Activated CD4-positive, alpha-beta T cell treated with anti-CD3 and anti-CD28 coated beads for 36 hours (primary cell): ENCODE data around the gene NUPR1. TPM values are rescaled to one million over a fixed set of nuclear protein-coding genes. Genes with fewer than 3 reads are reported as not detected.

Experiments used
- ATAC-seq: fragments of 200-7000 bp; cut with Tn5 transposase; one replicate; pipeline ENCODE4 v1.10.0; 2021; ENCODE audit warnings: mild to moderate bottlenecking, moderate library complexity
- CTCF ChIA-PET: fragments of 350-600 bp; sonication (Branson Sonifier 250); formaldehyde crosslinking; loops from one replicate; lab custom pipeline; 2021; ENCODE audit warnings: antibody characterized with exemption; lab: Charles Lee
- POLR2A ChIA-PET: fragments of 350-600 bp; sonication (Branson Sonifier 250); formaldehyde crosslinking; loops from one replicate; lab custom pipeline; 2021; ENCODE audit warnings: antibody characterized with exemption, inconsistent platforms; lab: Charles Lee
- DNase-seq: peaks from one replicate; pipeline ENCODE4 v3.0.0-alpha.2; 2020
- H3K27ac Mint-ChIP-seq: one replicate; pipeline ENCODE4 v1.8.0; 2021; ENCODE audit warnings: mixed read lengths
- H3K27me3 Mint-ChIP-seq: one replicate; pipeline ENCODE4 v1.8.0; 2021; ENCODE audit warnings: mixed read lengths
- H3K36me3 Mint-ChIP-seq: one replicate; pipeline ENCODE4 v1.8.0; 2021; ENCODE audit warnings: low read depth, mixed read lengths
- H3K4me1 Mint-ChIP-seq: one replicate; pipeline ENCODE4 v1.8.0; 2021; ENCODE audit warnings: mixed read lengths
- H3K4me3 Mint-ChIP-seq: one replicate; pipeline ENCODE4 v1.8.0; 2021; ENCODE audit warnings: mild to moderate bottlenecking, moderate library complexity, mixed read lengths
- H3K9me3 Mint-ChIP-seq: one replicate; pipeline ENCODE4 v1.8.0; 2021; ENCODE audit warnings: low read depth, mixed read lengths
- intact Hi-C, 2 experiments: fragments of 100-400 bp; cut with DNase I in 1 of 2; cut with micrococcal nuclease in 1 of 2; formaldehyde crosslinking; loops; one replicate each; pipeline versions ENCODE4 v1.14.2 to v1.15.1; 2022 to 2024; cut with DNase I, micrococcal nuclease
- total RNA-seq, 2 experiments: library from RNA; stranded (reverse); gene quantifications; one replicate each; pipeline ENCODE4 v1.2.3, GENCODE V29; 2021

NUPR1 gene
- not detected for total RNA-seq

DNA sequence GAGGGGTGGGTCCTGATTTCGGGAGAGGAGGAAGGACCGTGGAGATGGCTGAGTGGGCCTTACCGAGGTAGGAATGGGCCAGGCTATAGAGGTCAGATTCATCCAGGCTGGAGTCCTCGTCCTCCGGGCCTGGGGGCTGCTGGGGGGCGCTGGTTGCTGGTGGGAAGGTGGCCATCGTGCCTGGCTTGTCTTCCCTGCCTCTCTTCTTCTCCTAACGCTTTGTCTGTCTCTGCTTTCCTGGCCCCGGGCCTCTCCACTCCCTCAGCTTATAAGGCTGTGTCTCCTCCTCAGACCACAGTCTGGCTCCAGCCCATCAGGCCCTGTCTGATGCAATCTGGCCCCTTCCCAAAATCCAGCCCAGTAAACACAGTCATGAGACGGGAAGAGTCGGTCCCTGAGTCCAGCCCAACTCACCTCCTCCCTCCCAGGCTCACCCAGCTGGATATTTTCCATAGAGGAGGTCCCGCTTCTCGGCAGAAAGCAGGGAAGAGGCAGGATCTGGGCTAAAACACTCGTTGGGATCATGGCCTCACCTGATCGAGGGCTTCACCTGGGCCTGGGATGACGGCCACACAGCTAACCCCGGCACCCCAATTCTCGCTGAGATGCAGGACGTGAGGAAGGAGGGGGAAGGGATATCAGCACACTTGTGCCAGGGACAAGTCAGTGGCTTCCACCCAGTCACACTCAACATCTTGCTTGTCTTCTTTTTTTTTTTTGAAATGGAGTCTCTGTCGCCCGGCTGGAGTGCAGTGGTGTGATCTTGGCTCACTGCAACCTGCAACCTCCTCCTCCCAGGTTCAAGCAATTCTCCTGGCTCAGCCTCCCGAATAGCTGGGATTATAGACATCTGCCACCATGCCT, at the start of gene NUPR1:
TSS of gene NUPR1 (minus strand) at position 242 of the 864 bp plus-strand sequence. CDS start at position 175, 67 bp downstream.
- Mint-ChIP-seq H3K4me3 (no peak within 1 kb of the TSS), H3K9me3 (no peaks in the 10 kb centered on the region), H3K27me3 (no peaks in the 10 kb centered on the region), H3K36me3 (no peaks in the 10 kb centered on the region), H3K27ac (no peak within 1 kb of the TSS), H3K4me1 (peaks cover 28% of the 10 kb centered on the region)
- ChIA-PET POLR2A (interaction anchor here (0.6 kb wide), 1 partner anchor 361 kb away, joined by 4 read pairs; no protein-coding TSS in a partner anchor), CTCF (no interaction called here)
- intact Hi-C loops = loop anchor here in 1 of 2 experiments (2.0 kb wide), 1 partner anchor 16 kb away; no protein-coding TSS in a partner anchor
- DNase-seq (no peak), ATAC-seq (no peak)

- no peak overlapping the region for H3K27ac Mint-ChIP-seq
- POLR2A ChIA-PET = no interaction called here
Measured at GRCh38 chr16:28587386-28587785, 48.6 kb upstream of the NUPR1 start.

DNA sequence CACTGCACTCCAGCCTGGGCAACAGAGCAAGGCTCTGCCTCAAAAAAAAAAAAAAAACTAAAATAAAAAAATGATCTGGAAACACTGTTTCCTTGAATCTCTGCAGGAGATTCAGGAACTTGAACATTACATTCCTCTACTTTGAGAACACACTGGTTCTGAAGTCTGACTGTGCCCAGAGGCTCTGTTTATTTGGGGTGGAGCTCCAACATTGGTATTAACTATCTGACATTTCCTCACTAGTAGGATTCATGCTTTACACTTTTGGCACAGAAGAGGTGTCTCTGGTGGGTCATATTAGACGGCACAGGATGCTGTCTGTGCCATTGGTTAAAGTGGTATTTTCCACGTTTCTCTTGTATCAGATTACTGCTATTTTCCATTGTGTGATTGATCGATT, 47.7 kb upstream of the NUPR1 start:
- Mint-ChIP-seq H3K4me1 (no peaks in the 10 kb centered on the region), H3K36me3 (peaks cover 25% of the 10 kb centered on the region), H3K4me3 (no peak overlapping the region), H3K27ac (no peak overlapping the region), H3K9me3 (no peaks in the 10 kb centered on the region), H3K27me3 (no peaks in the 10 kb centered on the region)
- intact Hi-C loops = no loop called here
- no peak for DNase-seq
- CTCF ChIA-PET = no interaction called here
- POLR2A ChIA-PET = no interaction called here
- no peak for ATAC-seq

More at GRCh38 chr16:28587386-28587785, 48.6 kb upstream of the NUPR1 start:
- Mint-ChIP-seq H3K9me3 (no peaks in the 10 kb centered on the region), H3K4me3 (no peak overlapping the region), H3K4me1 (no peaks in the 10 kb centered on the region), H3K27me3 (no peaks in the 10 kb centered on the region), H3K36me3 (peaks cover 20% of the 10 kb centered on the region)
- intact Hi-C loops = no loop called here
- DNase-seq (no peak), ATAC-seq (no peak)
- CTCF ChIA-PET = no interaction called here

DNA sequence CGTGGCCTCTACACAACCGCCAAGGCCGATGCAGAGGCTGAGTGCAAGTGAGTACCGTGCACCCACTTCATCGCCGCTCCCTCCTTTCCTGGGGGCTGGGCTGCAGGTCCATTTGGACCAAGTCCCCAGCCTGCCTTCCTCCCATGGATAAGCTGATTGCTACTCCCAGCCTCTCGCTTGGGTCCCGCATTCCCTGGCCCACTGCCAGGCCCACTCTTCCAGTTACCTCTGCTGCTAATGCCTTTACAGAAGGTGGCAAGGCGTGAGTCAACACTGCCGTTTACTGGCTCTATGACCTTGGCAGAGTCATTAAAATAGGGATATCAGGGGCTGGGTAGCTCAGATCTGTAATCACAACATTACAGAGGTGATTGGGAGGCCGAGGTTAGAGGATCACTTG, 46.9 kb upstream of the NUPR1 start:
- Mint-ChIP-seq H3K9me3 (no peaks in the 10 kb centered on the region), H3K27ac (no peak overlapping the region), H3K4me1 (no peaks in the 10 kb centered on the region), H3K27me3 (no peaks in the 10 kb centered on the region), H3K4me3 (no peak overlapping the region), H3K36me3 (peaks cover 22% of the 10 kb centered on the region)
- ChIA-PET CTCF (interaction anchor here (0.6 to 1.2 kb wide), 2 partner anchors 18 to 265 kb away, joined by 3 read pairs; no protein-coding TSS in a partner anchor), POLR2A (no interaction called here)
- ATAC-seq (no peak), DNase-seq (no peak)
- intact Hi-C loops = no loop called here

DNA sequence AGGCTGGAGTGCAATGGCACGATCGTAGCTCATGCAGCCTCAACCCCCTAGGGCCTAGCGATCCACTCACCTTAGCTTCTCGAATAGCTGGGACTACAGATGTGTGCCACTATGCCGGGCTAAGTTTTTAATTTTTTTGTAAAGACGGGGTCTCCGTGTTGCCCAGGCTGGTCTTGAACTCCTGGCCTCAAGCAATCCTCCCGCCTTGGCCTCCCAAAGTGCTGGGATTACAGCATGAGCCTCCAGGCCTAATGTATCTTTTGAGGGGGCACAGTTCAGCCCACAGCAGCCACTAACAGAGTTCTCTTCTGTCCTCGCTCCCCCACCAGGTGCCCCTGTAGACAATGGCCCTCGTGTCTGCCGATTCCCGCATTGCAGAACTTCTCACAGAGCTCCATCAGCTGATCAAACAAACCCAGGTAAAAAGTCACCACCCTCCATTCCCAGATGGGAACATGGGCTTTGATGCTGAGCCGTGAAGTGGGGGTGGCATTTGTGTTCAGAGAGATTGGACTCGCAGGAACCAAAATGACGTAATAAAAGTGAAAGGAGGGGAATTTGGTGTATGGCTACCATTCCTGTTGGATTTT, 42.0 kb upstream of the NUPR1 start:
- H3K27me3 Mint-ChIP-seq = no peaks in the 10 kb centered on the region
- ATAC-seq (no peak), DNase-seq (no peak)
- ChIA-PET POLR2A (no interaction called here), CTCF (interaction anchor here (1.1 kb wide), 1 partner anchor 25 kb away, joined by 4 read pairs; no protein-coding TSS in a partner anchor)
- no peaks in the 10 kb centered on the region for H3K9me3 Mint-ChIP-seq
- H3K36me3 Mint-ChIP-seq = peaks cover 13% of the 10 kb centered on the region
- H3K4me3 Mint-ChIP-seq = no peak overlapping the region
- no peak overlapping the region for H3K27ac Mint-ChIP-seq
- intact Hi-C loops = no loop called here
- H3K4me1 Mint-ChIP-seq = no peaks in the 10 kb centered on the region

- Mint-ChIP-seq H3K36me3 (peaks cover 3% of the 10 kb centered on the region), H3K9me3 (no peaks in the 10 kb centered on the region), H3K4me1 (peaks cover 16% of the 10 kb centered on the region), H3K27ac (no peak overlapping the region), H3K4me3 (no peak overlapping the region), H3K27me3 (no peaks in the 10 kb centered on the region)
- ATAC-seq (no peak), DNase-seq (no peak)
- ChIA-PET POLR2A (no interaction called here), CTCF (interaction anchor here (1.3 kb wide), 1 partner anchor 19 kb away, joined by 3 read pairs; no protein-coding TSS in a partner anchor)
- intact Hi-C loops = no loop called here
Measured at GRCh38 chr16:28575446-28576109, 36.8 kb upstream of the NUPR1 start.

- Mint-ChIP-seq H3K9me3 (no peaks in the 10 kb centered on the region), H3K27ac (no peak overlapping the region), H3K4me3 (no peak overlapping the region), H3K36me3 (peaks cover 3% of the 10 kb centered on the region), H3K27me3 (no peaks in the 10 kb centered on the region), H3K4me1 (peaks cover 16% of the 10 kb centered on the region)
- ChIA-PET CTCF (interaction anchor here (1.3 kb wide), 1 partner anchor 18 kb away, joined by 3 read pairs; no protein-coding TSS in a partner anchor), POLR2A (no interaction called here)
- ATAC-seq (no peak), DNase-seq (no peak)
- intact Hi-C loops = no loop called here
Measured at GRCh38 chr16:28574925-28575324, 36.2 kb upstream of the NUPR1 start.

DNA sequence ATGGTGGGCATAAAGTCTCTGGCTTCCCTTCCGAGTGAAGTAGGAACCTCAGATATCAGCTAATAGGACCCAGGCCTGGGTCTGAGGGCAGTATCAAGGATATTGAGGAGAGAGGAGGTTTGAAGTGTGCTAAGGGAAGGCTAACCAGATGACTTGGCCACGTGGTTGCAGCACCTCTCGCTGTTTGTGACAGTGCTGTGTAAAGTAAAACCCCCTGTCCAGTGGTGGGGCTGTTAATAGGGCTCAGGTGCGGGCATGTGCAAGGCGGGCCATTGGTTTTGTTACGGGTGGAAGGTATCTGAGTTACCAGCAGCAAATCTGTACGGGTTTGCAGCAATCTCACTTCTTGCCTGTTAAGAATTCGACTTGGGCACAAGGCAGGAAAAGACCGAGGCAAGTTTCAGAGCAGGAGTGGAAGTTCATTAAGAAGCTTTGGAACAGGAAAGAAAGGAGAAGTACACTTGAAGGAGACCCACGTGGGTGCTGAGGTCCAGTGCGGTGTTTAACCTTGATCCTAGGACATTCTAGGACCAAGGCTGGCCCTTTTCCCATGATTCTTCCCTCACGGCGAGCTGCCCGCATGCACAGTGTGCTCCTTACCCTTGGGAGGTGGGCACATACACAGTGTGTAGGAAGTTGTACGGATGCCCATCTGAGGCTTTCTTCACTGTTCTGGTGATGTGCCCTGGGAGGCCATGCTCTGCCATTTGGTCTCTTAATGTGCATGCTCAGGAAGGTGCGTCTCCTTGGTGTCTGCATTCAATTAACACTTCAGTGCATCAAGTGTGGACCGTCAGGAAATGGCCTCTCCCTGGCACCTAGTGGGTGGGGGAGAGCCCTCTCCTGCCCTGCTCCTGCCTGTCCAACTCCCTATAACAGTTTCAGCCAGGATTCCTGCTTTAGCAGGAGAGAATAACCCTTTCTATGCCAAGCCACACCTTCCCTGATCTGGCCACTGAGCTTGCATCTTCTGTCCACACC, 35.3 kb upstream of the NUPR1 start:
- Mint-ChIP-seq H3K36me3 (peaks cover 3% of the 10 kb centered on the region), H3K4me1 (peaks cover 17% of the 10 kb centered on the region), H3K4me3 (no peak overlapping the region), H3K27me3 (no peaks in the 10 kb centered on the region), H3K9me3 (no peaks in the 10 kb centered on the region), H3K27ac (peak overlapping the region; percentile 32)
- CTCF ChIA-PET = interaction anchor here (1.3 kb wide), 1 partner anchor 17 kb away, joined by 3 read pairs; no protein-coding TSS in a partner anchor
- intact Hi-C loops = no loop called here
- POLR2A ChIA-PET = no interaction called here
- no peak for ATAC-seq
- DNase-seq = no peak

DNA sequence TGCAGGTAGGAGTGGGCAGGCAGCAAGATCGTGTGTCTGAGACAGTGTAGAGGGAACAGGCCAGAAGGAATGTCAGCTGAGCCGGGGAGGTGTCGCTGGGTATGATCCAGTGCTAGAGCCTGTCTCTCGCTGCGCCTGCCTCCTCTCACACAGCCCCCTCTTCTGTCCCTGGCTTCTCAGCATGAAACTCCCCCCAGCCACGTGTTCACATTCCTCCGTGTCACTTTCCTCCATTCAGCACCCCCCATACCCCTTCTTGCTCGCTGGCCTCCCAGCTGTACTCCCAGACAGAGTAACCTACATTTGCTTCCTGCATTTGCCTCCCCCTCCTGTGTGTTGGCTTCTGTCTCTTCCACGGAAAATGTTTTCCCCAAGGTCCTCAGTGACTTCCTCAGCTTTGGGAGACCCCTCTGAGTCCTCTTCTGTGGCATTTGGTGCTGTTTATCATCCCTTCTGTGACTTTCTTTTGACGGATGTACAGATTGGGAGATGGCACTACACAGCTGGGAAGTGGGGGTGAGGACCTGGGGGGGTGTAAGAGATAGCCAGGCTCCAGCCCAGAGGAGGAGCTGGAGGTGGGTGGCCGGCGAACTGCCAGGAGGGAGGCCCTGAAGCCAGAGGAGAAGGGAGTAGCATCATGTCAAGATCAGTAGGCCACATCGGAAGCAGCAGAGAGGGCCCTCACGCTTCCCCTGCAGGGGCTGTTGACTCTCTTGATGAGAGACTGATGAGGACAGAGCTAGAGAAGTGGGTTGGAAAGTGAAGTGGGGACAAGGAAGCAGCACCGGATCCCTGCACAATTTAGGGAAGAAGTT, 34.1 kb upstream of the NUPR1 start:
- intact Hi-C loops = no loop called here
- Mint-ChIP-seq H3K36me3 (peaks cover 6% of the 10 kb centered on the region), H3K9me3 (no peaks in the 10 kb centered on the region), H3K27ac (peak overlapping the region; percentile 8), H3K4me1 (peaks cover 18% of the 10 kb centered on the region), H3K4me3 (no peak overlapping the region), H3K27me3 (no peaks in the 10 kb centered on the region)
- CTCF ChIA-PET = no interaction called here
- ATAC-seq (no peak), DNase-seq (no peak)
- POLR2A ChIA-PET = no interaction called here
